ENCODE measurements around the gene CRYGN.
A peak's percentile ranks its signal among the peaks of the same experiment; 100 is the strongest.

CRYGN gene

GRCh38 chr7:151416941-151417315 is 23.0 kb downstream of the CRYGN start:
- DNase-seq (ENCODE audit: low read depth), result no peak
- no peak overlapping the region for H3K4me3 ChIP-seq (ENCODE audit: low read depth, low read length)

DNA sequence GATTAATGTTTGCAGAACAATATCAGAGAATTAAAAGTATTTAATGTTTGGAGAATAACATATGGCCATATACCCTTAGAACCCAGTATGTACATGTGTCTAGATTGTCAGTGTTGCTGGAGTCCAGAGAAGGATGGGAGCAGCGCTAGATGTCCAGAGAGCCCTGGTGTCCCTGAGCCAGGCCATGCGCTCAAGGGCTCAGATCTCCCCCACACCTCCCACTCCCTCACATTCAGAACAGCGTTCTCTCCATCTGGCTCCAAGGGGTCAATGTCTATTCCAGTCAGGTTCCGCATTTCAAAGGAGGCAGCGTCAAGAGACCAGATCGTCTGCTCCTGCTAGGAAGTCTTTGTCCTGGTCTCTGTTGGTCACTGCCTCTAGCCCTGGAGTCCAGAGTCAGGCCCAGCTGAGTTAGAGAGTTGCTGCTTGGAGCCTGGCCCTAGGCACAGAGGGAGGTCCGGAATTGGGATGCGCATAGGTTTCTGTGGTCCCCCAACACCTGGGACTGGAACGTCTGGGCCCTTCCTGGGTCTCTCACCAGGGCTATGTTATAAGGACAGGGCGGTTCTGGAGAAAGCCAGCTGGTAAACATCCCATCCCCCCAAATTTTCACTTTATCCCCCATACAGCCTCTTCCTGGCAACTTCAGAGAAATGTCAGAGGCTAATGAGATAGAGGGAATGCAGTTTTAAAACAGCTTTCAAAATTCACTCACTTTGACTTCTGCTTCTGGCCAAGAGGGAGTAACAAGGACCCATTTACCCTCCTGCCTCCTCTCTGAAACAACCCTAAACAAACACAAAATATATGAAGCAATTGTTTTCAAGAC is 23.6 kb downstream of the CRYGN start:
- no peak overlapping the region for H3K4me3 ChIP-seq (ENCODE audit: low read depth, low read length)
- TF ChIP-seq, protein P1, sequence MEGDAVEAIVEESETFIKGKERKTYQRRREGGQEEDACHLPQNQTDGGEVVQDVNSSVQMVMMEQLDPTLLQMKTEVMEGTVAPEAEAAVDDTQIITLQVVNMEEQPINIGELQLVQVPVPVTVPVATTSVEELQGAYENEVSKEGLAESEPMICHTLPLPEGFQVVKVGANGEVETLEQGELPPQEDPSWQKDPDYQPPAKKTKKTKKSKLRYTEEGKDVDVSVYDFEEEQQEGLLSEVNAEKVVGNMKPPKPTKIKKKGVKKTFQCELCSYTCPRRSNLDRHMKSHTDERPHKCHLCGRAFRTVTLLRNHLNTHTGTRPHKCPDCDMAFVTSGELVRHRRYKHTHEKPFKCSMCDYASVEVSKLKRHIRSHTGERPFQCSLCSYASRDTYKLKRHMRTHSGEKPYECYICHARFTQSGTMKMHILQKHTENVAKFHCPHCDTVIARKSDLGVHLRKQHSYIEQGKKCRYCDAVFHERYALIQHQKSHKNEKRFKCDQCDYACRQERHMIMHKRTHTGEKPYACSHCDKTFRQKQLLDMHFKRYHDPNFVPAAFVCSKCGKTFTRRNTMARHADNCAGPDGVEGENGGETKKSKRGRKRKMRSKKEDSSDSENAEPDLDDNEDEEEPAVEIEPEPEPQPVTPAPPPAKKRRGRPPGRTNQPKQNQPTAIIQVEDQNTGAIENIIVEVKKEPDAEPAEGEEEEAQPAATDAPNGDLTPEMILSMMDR (conservative IDR thresholded peaks at IDR 0.05; ENCODE audit: low read depth, low read length), result no peak

More at GRCh38 chr7:151416941-151417315, 23.0 kb downstream of the CRYGN start:
- TF ChIP-seq, protein P1 (conservative IDR thresholded peaks at IDR 0.05; ENCODE audit: low read depth, low read length), result no peak

GRCh38 chr7:151415375-151416105 is 24.4 kb downstream of the CRYGN start:
- DNase-seq (ENCODE audit: low read depth), result peak; percentile 86
- no peak overlapping the region for H3K4me3 ChIP-seq (ENCODE audit: low read depth, low read length)

More for the DNA sequence above, 23.6 kb downstream of the CRYGN start:
- DNase-seq (ENCODE audit: low read depth), result no peak

GRCh38 chr7:151413241-151413640 is 26.7 kb downstream of the CRYGN start:
- TF ChIP-seq, protein P1 (conservative IDR thresholded peaks at IDR 0.05; ENCODE audit: low read depth, low read length), result no peak
- no peak overlapping the region for H3K4me3 ChIP-seq (ENCODE audit: low read depth, low read length)
- no peak for DNase-seq (ENCODE audit: low read depth)

More at GRCh38 chr7:151415375-151416105, 24.4 kb downstream of the CRYGN start:
- TF ChIP-seq, protein P1 (conservative IDR thresholded peaks at IDR 0.05; ENCODE audit: low read depth, low read length), result no peak

- TF ChIP-seq, protein P1 (conservative IDR thresholded peaks at IDR 0.05; ENCODE audit: low read depth, low read length), result no peak
- no peak for DNase-seq (ENCODE audit: low read depth)
- H3K4me3 ChIP-seq (ENCODE audit: low read depth, low read length), result no peak overlapping the region
Measured at GRCh38 chr7:151412318-151412717, 27.6 kb downstream of the CRYGN start.

DNA sequence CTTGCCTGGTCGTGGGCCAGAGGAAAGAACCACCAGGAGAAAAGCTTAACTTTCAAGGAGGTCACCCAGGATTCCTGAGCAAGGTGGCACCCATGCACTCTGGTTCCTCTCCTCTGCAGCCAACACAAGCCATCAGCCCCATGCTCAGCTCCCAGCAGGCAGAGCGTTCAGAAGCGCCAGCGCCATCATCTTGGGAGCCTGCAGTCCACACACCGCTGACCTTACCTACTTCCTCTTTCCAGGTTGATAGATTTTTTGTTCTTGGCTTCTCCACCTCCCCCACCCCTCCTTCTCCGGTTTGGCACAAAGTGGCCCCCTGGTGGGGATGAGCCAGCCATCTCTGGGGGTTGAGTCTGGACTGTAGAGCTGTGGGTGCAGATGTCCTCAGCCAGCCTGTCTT is 28.4 kb downstream of the CRYGN start:
- H3K4me3 ChIP-seq (ENCODE audit: low read depth, low read length), result no peak overlapping the region
- TF ChIP-seq, protein P1 (conservative IDR thresholded peaks at IDR 0.05; ENCODE audit: low read depth, low read length), result peak; percentile 21
- no peak for DNase-seq (ENCODE audit: low read depth)

All from choroid plexus epithelial cell (primary cell).